CD4-positive, alpha-beta T cell treated with Interleukin-17A for 4 hours (primary cell): ENCODE measurements around the gene C10orf90.

Experiments used
- DNase-seq: peaks from one replicate; pipeline ENCODE4 v3.0.0-alpha.2; 2020; ENCODE audit warnings: mixed read lengths

C10orf90 gene

DNA sequence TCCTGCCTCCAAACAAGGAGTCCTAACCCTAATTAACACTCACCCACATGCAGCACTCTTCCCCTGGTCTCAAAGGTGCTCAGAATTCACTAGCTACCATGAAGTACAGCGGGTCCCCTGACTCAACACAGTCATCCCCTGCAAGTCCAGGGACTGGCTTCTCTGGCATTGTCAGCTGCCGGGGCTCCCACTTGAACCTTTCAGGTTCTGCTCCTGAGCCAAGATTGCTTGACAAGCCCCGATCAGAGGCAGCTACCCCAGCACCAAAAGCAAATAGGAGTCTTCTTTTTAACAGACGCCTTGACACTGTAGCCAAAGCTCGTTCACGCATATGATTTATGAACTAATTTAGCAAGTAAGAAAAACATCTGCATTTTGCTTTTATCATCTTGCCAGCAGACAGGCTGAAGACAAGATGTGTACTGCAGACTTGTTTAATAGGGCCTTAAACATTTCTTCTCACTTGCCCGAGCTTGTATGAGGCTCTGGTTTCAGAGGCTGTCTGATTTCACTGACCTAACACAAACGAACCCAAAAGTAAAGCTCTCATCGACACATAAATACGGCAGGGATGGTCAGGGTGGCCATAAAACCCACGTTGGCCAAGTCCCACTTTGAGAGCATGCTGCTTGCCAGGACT is 214.6 kb downstream of the C10orf90 start:
- DNase-seq, result no peak

DNA sequence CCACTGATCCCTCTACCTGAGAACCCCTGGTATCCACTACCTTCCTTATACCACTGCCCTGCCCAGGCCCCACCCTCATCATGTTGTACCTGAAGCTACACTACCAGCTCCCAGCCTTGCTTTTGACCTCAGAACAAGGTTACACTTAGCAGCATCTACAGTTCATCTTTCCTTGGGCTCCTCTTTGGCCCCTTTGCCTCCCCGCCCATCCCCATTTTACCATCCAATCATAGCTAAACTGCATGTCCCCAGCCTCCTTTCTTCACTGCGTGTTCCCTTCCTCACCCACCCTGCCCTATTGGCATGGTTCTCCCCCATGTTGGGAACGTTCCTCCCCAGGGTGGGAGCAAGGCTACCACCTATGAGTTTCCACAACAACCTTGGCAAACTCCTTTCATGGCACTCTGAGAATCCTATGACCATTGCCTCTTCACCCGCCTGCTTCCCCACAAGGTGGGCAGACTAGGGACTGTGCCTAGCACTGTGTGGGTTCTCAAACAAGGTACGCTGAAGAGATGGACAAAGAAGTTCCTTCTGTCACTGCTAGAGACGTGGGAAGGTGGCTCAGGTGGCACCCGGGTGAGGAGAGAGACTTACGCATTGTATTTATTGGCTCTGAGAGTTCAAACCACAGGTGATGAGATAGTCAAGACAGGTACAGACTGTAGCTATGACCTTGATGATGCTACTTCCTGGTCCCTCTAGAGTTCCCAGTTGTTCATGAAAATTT is 215.3 kb downstream of the C10orf90 start:
- DNase-seq, result no peak

- DNase-seq, result no peak
These were observed 216.3 kb downstream of the C10orf90 start for GRCh38 chr10:126454045-126454751.

GRCh38 chr10:126452245-126452644 is 218.2 kb downstream of the C10orf90 start:
- no peak for DNase-seq

DNA sequence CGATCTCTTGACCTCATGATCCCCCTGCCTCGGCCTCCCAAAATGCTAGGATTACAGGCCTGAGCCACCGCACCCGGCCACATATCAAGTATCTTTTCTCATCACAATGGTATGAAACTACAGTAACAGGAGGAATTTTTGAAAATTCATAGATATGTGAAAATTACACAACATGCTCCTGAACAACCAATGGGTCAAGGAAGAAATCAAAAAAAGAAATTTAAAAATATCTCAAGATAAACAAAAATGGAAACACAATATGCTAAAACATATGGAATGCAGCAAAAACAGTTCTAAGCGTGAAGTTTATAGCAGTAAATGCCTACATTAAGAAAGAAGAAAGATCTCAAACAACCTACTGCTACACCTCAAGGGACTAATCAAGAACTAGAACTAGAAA is 222.4 kb downstream of the C10orf90 start:
- no peak for DNase-seq

GRCh38 chr10:126439942-126440341 is 230.6 kb downstream of the C10orf90 start:
- no peak for DNase-seq

DNA sequence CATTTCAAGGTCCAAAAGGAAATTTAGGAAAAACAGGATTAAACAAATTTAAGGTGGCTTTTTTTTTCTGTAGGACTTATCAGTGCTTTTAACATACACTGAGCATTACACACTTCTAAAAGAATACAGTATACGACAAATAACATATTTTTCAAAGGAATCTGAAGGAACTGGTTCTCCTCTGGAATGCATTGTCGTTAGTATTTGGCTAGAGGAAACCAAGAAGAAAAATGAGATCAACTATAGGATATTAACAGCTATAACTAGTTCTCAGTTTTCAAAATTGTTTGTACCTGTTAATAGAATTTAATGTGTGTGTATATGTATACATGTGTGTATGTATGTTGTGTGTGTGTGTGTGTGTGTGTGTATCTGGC is 232.1 kb downstream of the C10orf90 start:
- no peak for DNase-seq

DNA sequence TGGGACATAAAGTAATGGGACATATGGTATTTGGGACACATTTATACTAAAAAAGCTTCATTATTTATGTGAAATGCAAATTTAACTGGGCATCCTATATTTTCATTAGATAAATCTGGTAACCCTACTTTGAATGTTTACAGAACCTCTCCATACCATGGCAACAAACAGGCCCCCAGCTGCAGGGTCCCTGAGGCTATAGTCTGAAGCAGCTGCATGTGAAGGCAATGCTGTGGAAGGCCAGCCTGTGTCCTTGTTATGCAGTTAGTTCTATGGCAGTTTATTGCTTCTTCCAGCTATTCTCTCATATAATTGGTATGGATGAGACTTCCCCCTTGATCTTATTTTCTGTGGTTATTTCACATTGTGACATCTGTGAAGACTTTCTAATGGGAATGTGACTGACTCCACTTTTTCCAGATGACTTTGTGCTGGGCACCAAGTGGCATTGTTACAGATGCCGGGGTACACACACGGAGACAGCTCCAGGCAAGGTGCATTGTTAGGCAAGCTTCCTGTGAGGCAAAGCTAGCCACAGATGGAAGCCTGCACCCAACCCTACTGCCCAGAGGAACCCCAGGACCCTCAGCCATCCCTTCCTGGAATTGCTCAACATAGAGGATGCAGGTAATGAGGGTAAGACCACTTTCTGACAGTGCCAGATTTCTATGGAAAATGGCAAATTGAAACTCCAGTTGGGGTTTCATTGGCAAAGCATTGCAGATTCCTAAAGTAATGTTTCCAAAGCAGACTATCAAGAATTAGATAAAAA is 232.7 kb downstream of the C10orf90 start:
- DNase-seq, result no peak

DNA sequence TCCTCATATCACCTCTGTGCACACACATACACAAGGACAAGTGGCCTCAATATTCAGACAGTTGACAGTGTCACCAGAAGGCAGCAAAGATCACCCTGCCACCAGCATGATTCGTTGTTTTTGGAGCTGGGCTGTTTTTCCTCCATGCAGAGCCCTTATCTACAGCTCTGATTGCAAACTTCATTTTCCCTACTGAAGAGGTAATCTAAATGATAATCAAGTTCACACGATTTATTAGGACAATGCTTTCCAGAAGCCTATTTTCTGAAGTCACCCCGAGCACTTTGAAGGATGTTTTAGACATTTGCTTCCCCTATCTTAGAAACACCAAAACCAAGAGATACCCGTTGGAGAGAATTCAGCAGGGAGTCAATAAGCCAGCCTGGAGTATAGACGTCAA is 236.3 kb downstream of the C10orf90 start:
- no peak for DNase-seq

DNA sequence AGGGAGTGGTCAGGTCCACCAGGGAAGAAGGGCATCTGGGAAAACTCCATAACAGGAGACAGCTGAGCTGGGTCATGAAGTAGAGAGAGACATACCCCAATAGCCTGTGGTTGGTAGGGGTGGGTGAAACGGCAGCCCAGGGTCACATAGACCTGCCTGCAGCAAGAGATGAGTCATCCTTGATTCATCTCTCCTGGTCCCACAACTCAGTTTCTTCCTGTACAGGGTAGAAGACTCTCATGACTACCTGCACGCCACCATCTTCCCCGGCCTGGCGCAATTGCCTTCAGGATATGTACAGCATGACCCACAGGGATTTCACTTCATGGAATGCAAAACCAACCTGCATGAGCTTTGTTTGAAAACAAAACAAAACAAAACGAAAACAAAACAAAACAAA is 237.1 kb downstream of the C10orf90 start:
- DNase-seq, result peak; percentile 4

- no peak for DNase-seq
These were observed 238.0 kb downstream of the C10orf90 start for GRCh38 chr10:126432507-126432906.

- DNase-seq, result no peak
These were observed 238.7 kb downstream of the C10orf90 start for GRCh38 chr10:126431816-126432215.

- no peak for DNase-seq
These were observed 240.0 kb downstream of the C10orf90 start for GRCh38 chr10:126430512-126430911.

DNA sequence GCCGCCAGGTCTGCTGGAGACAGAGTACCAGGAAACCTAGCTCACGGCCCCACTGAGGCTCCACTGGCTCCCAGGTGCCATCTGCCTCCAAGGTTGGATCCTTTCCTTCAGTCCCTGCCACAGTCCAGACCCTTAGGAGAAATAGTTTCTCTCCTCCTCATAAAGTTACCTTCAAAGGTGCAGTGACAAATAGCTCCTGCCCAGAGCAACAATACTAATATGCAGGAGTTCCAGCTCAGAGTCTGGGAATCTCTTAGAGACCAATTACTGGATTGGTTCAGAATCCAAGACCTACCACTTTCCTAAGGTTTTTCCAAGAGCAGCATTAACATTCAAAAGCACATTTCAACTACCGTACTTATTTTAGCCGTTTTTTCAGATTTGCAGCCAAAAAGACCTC is 241.2 kb downstream of the C10orf90 start:
- no peak for DNase-seq

DNA sequence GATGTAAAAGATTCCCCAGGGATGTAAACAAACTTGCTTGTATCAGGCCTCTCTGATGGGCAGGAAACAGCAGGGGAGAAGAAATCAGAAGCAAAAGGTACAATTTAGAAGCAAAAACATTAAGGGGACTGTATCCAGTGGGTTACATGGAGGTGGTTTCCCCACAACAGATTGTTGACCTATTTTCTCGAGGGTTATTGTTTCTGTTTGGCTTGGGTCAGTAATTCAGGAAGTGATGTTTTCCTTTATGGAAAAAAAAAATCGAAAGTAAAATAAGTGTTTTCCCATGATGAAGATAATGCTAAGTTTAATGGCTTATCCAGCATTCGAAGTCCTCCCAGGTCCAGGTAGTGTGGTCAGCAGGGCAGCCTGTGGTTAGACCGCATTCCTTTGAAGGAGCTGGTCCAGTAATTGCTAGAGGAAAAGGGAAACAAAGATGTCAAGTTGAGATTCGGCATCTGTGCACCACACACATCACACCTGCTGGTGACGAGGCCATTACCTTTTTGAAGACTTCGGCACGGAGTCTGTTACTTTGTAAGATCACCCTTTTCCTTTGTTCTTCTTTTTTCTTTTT is 244.9 kb downstream of the C10orf90 start:
- DNase-seq, result no peak

DNA sequence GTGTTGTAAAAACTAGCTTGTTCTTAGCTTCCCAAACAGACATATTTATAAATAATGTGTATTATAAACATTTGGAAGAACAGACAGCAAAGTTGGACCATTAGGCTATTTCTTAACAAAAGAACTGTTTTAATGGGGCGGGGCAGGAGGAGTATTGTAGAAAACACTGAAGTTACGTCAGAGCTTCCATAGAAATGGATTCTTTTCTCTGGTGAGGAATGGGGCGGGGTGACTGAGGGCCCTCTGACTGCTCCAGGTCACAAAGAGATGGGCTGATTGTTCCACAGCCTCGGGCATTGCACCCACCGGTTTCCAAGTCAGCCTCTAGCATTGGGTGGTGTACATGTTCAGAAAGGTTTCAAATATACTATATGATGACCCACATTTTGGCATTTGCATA is 245.5 kb downstream of the C10orf90 start:
- DNase-seq, result no peak

- no peak for DNase-seq
These were observed 246.6 kb downstream of the C10orf90 start for GRCh38 chr10:126423732-126424491.

DNA sequence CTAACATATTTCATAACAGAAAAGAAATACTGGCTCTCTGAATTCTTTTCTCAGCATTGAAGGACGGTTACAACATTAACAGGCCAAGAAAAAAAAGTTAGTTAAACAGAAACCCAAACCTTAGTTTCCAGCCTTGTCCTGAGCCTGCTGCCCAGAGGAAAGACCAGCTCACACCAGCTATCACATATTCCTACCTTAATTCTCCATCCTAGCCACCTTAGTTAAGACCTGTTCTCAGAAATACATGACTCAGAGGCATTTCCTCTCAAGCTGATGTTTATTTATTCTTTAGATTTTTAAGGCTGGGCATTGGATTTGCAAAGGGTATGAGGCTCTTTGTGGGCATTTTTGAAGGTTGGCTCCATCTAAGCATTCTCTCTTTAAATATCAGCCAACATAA is 247.9 kb downstream of the C10orf90 start:
- no peak for DNase-seq

GRCh38 chr10:126421756-126422256 is 248.7 kb downstream of the C10orf90 start:
- no peak for DNase-seq

- no peak for DNase-seq
These were observed 249.8 kb downstream of the C10orf90 start for GRCh38 chr10:126420567-126421300.

GRCh38 chr10:126417220-126417825 is 253.2 kb downstream of the C10orf90 start:
- no peak for DNase-seq
